Peyer's patch (tissue), 4 donors: ENCODE results near the gene PLS1.

ENCODE experiments used
- CTCF ChIP-seq, 6 experiments: fragments of 450-650 bp in 4 of 6; fragments of 200-600 bp in 2 of 6; sonication (generic) in 1 of 6; IDR thresholded peaks; one replicate each; pipeline ENCODE4 v1.5.1; 2017 to 2019; ENCODE audit warnings: antibody characterized with exemption in 6 of 6, mild to moderate bottlenecking in 3 of 6, moderate library complexity in 1 of 6
- POLR2A ChIP-seq, 2 donors: fragments of 450-650 bp; IDR thresholded peaks; one replicate each; pipeline ENCODE4 v1.5.1; 2017; ENCODE audit warnings: antibody characterized with exemption in 2 of 2, mild to moderate bottlenecking in 2 of 2, moderate library complexity in 2 of 2

GRCh38 chr3:142657033-142657432 is 60.8 kb downstream of the PLS1 start:
- no peak for TF ChIP-seq POLR2A (IDR thresholded peaks at IDR 0.05)
- TF ChIP-seq CTCF (IDR thresholded peaks at IDR 0.05), result no peak
